MM.1S (cell line): Measurements from ENCODE around the gene PTPRK.

Experiments
- DNase-seq: peaks from one replicate; pipeline ENCODE4 v3.0.0-alpha.2; 2015
- H2AFZ ChIP-seq: fragments of 300-600 bp; sonication (generic); 2 replicates; pipeline ENCODE4 v1.6.0; 2016; ENCODE audit warnings: antibody characterized with exemption, low read length
- H3F3A ChIP-seq: fragments of 300-600 bp; sonication (generic); 2 replicates; pipeline ENCODE4 v1.6.1; 2016; ENCODE audit warnings: mild to moderate bottlenecking, antibody characterized with exemption, low read length, moderate library complexity, mixed read lengths; ENCODE audit not compliant: insufficient read depth
- H3K27ac ChIP-seq: fragments of 300-600 bp; sonication (generic); 2 replicates; pipeline ENCODE4 v1.5.1; 2016; ENCODE audit warnings: mild to moderate bottlenecking, low read length
- H3K27me3 ChIP-seq: fragments of 300-600 bp; sonication (generic); replicated peaks from 2 replicates; pipeline ENCODE4 v1.6.0; 2016; ENCODE audit warnings: low read length; ENCODE audit not compliant: insufficient read depth
- H3K36me3 ChIP-seq: fragments of 300-600 bp; sonication (generic); replicated peaks from 2 replicates; pipeline ENCODE4 v1.6.1; 2016; ENCODE audit warnings: mild to moderate bottlenecking, low read length, mixed read lengths; ENCODE audit not compliant: insufficient read depth
- H3K4me1 ChIP-seq: fragments of 300-600 bp; sonication (generic); 2 replicates; pipeline ENCODE4 v1.6.1; 2016; ENCODE audit warnings: low read length, mixed read lengths
- H3K4me2 ChIP-seq: fragments of 300-600 bp; sonication (generic); 2 replicates; pipeline ENCODE4 v1.6.0; 2016; ENCODE audit warnings: low read depth, low read length
- H3K4me3 ChIP-seq: fragments of 300-600 bp; sonication (generic); 2 replicates; pipeline ENCODE4 v1.5.1; 2016; ENCODE audit warnings: low read length, mixed read lengths
- H3K79me2 ChIP-seq: fragments of 300-600 bp; sonication (generic); 2 replicates; pipeline ENCODE4 v1.6.1; 2016; ENCODE audit warnings: mixed run types, low read length, mixed read lengths
- H3K9ac ChIP-seq: fragments of 300-600 bp; sonication (generic); 2 replicates; pipeline ENCODE4 v1.6.1; 2016; ENCODE audit warnings: low read length, mixed read lengths
- H3K9me2 ChIP-seq: fragments of 300-600 bp; sonication (generic); replicated peaks from 2 replicates; pipeline ENCODE4 v1.6.1; 2016; ENCODE audit warnings: mild to moderate bottlenecking, low read length, mixed read lengths; ENCODE audit not compliant: insufficient read depth
- H3K9me3 ChIP-seq: fragments of 300-600 bp; sonication (generic); replicated peaks from 2 replicates; pipeline ENCODE4 v1.6.1; 2016; ENCODE audit warnings: mild to moderate bottlenecking, low read length, mixed read lengths; ENCODE audit not compliant: insufficient read depth
- H4K20me1 ChIP-seq: fragments of 300-600 bp; sonication (generic); 2 replicates; pipeline ENCODE4 v1.6.1; 2016; ENCODE audit warnings: mild to moderate bottlenecking, low read length, moderate library complexity, mixed read lengths; ENCODE audit not compliant: insufficient read depth
- CTCF ChIP-seq: fragments of 300-600 bp; sonication (generic); IDR thresholded peaks from 2 replicates; pipeline ENCODE4 v1.5.1; 2016; ENCODE audit warnings: antibody characterized with exemption, low read length, mixed read lengths
- EZH2 ChIP-seq: fragments of 300-600 bp; sonication (generic); optimal IDR thresholded peaks from 2 replicates; pipeline ENCODE3; 2017; ENCODE audit warnings: low read depth, mild to moderate bottlenecking, antibody characterized with exemption, low read length, mixed read lengths
- EZH2phosphoT487 ChIP-seq: fragments of 300-600 bp; sonication (generic); IDR thresholded peaks from 2 replicates; pipeline ENCODE4 v1.6.1; 2018; ENCODE audit warnings: antibody characterized with exemption, low read length

The PTPRK gene

GRCh38 chr6:128039543-128039942 is 480.9 kb downstream of the PTPRK start:
- no peaks in the 10 kb centered on the region for H3K4me1 ChIP-seq
- H3K4me3 ChIP-seq = no peak overlapping the region
- TF ChIP-seq CTCF = no peak
- TF ChIP-seq EZH2 = no peak
- no peak for TF ChIP-seq EZH2phosphoT487
- H3K4me2 ChIP-seq = no peak overlapping the region
- no peak overlapping the region for H2AFZ ChIP-seq
- peak; percentile 34 for DNase-seq
- H3K36me3 ChIP-seq = no peaks in the 10 kb centered on the region
- H4K20me1 ChIP-seq = no peaks in the 10 kb centered on the region
- H3K9me2 ChIP-seq = no peaks in the 10 kb centered on the region
- H3K79me2 ChIP-seq = no peaks in the 10 kb centered on the region
- H3K27me3 ChIP-seq = no peaks in the 10 kb centered on the region
- no peaks in the 10 kb centered on the region for H3F3A ChIP-seq
- no peak overlapping the region for H3K27ac ChIP-seq
- no peaks in the 10 kb centered on the region for H3K9me3 ChIP-seq
- no peak overlapping the region for H3K9ac ChIP-seq

DNA sequence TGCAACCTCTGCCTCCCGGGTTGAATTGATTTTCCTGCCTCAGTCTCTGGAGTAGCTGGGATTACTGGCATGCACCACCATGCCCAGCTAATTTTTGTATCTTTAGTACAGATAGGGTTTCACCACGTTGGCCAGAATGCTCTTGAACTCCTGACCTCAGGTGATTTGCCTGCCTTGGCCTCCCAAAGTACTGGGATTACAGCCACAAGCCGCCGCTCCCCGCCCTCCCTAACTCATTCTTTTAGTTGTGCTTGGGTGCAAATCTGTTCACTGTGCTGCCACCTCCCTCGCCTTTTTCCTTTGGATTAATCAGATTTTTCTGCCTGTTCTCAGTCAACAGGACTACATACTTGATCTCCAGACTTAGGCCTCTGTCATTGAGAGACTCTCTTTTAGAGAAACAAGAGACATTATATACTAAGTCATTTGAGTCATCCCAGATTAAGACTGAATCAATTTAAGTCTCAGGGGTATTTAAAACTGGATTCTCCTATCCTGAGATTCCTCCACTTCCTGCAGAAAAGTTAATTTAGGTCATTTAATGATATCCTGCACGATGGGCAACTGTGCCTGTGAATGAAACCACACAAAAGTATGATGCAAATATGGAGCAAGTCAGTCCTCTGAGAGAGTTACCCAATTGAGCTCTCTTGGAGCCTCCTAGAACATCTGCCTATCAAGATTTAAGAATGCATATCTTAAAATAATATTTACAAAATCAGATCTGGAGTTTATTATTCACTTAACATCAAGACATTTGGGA is 483.4 kb downstream of the PTPRK start:
- no peak for DNase-seq
- no peak overlapping the region for H2AFZ ChIP-seq
- H3K27ac ChIP-seq = no peak overlapping the region
- no peaks in the 10 kb centered on the region for H3K4me1 ChIP-seq
- H3K9ac ChIP-seq = no peak overlapping the region
- H3K9me3 ChIP-seq = no peaks in the 10 kb centered on the region
- H3K4me3 ChIP-seq = no peak overlapping the region
- TF ChIP-seq EZH2 = no peak
- TF ChIP-seq EZH2phosphoT487 = no peak
- TF ChIP-seq CTCF = no peak
- H4K20me1 ChIP-seq = no peaks in the 10 kb centered on the region
- no peaks in the 10 kb centered on the region for H3K79me2 ChIP-seq
- H3K9me2 ChIP-seq = no peaks in the 10 kb centered on the region
- no peak overlapping the region for H3K4me2 ChIP-seq
- H3F3A ChIP-seq = no peaks in the 10 kb centered on the region
- no peaks in the 10 kb centered on the region for H3K36me3 ChIP-seq
- H3K27me3 ChIP-seq = no peaks in the 10 kb centered on the region

GRCh38 chr6:128033156-128033555 is 487.2 kb downstream of the PTPRK start:
- Histone ChIP-seq H3K9me2 (no peaks in the 10 kb centered on the region), H3F3A (no peaks in the 10 kb centered on the region), H4K20me1 (no peaks in the 10 kb centered on the region), H3K4me3 (no peak overlapping the region), H3K9me3 (no peaks in the 10 kb centered on the region), H2AFZ (no peak overlapping the region), H3K4me2 (no peak overlapping the region), H3K36me3 (no peaks in the 10 kb centered on the region), H3K27me3 (no peaks in the 10 kb centered on the region), H3K27ac (no peak overlapping the region), H3K9ac (no peak overlapping the region), H3K4me1 (no peaks in the 10 kb centered on the region), H3K79me2 (no peaks in the 10 kb centered on the region)
- DNase-seq = no peak
- no peak for TF ChIP-seq CTCF
- TF ChIP-seq EZH2 = no peak
- no peak for TF ChIP-seq EZH2phosphoT487
